GM23338 (cell line): ENCODE measurements around the gene STRIP1. TPM values are rescaled to one million over a fixed set of nuclear protein-coding genes. Genes with fewer than 3 reads are reported as not detected.

Experiments
- ATAC-seq: fragments of 200-7000 bp; cut with Tn5 transposase; 3 replicates; pipeline ENCODE4 v1.9.1; 2020
- DNase-seq: peaks from one replicate; pipeline ENCODE4 v3.0.0-alpha.2; 2015; ENCODE audit warnings: low spot score
- H2AFZ ChIP-seq: fragments of 200-600 bp; sonication (generic); 2 replicates; pipeline ENCODE4 v1.8.0; 2016; ENCODE audit warnings: antibody characterized with exemption, mild to moderate bottlenecking, moderate library complexity
- H3F3A ChIP-seq: fragments of 200-600 bp; sonication (generic); replicated peaks from 2 replicates; pipeline ENCODE4 v1.8.0; 2017; ENCODE audit warnings: antibody characterized with exemption, mixed run types, low read depth
- H3K27ac ChIP-seq: fragments of 200-600 bp; sonication (generic); 2 replicates; pipeline ENCODE4 v1.6.1; 2016; ENCODE audit warnings: low read depth
- H3K27me3 ChIP-seq: fragments of 200-600 bp; sonication (generic); 2 replicates; pipeline ENCODE4 v1.8.0; 2016; ENCODE audit warnings: mild to moderate bottlenecking, mixed run types, moderate library complexity; ENCODE audit not compliant: insufficient read depth
- H3K36me3 ChIP-seq: fragments of 200-600 bp; sonication (generic); 2 replicates; pipeline ENCODE4 v1.8.0; 2016; ENCODE audit warnings: mild to moderate bottlenecking; ENCODE audit not compliant: insufficient read depth
- H3K4me1 ChIP-seq: fragments of 200-600 bp; sonication (generic); 2 replicates; pipeline ENCODE4 v1.8.0; 2016; ENCODE audit warnings: mild to moderate bottlenecking, moderate library complexity; ENCODE audit not compliant: insufficient read depth
- H3K4me2 ChIP-seq: fragments of 200-600 bp; sonication (generic); 2 replicates; pipeline ENCODE4 v1.7.1; 2017; ENCODE audit warnings: mixed run types
- H3K4me3 ChIP-seq: fragments of 200-600 bp; sonication (generic); 2 replicates; pipeline ENCODE4 v1.6.1; 2016; ENCODE audit warnings: mixed run types
- H3K79me2 ChIP-seq: fragments of 200-600 bp; sonication (generic); replicated peaks from 2 replicates; pipeline ENCODE4 v1.8.0; 2017; ENCODE audit warnings: mild to moderate bottlenecking; ENCODE audit not compliant: insufficient read depth
- H3K9me2 ChIP-seq: fragments of 200-600 bp; sonication (generic); 2 replicates; pipeline ENCODE4 v1.8.0; 2017; ENCODE audit not compliant: insufficient read depth
- H4K20me1 ChIP-seq: fragments of 200-600 bp; sonication (generic); replicated peaks from 2 replicates; pipeline ENCODE4 v1.8.0; 2017; ENCODE audit warnings: mild to moderate bottlenecking; ENCODE audit not compliant: insufficient read depth
- H3K27ac Mint-ChIP-seq: 2 replicates; pipeline ENCODE4 v1.8.0; 2020; ENCODE audit warnings: inconsistent platforms, mild to moderate bottlenecking, moderate library complexity, mixed read lengths
- H3K27me3 Mint-ChIP-seq: 3 replicates; pipeline ENCODE4 v1.8.0; 2022; ENCODE audit warnings: low read depth, mild to moderate bottlenecking, moderate library complexity, mixed read lengths, inconsistent platforms; ENCODE audit not compliant: insufficient read depth, poor library complexity
- H3K36me3 Mint-ChIP-seq: 3 replicates; pipeline ENCODE4 v1.8.0; 2021; ENCODE audit warnings: low read depth, mild to moderate bottlenecking, inconsistent platforms, moderate library complexity, mixed read lengths
- H3K4me1 Mint-ChIP-seq: 3 replicates; pipeline ENCODE4 v1.8.0; 2020; ENCODE audit warnings: mild to moderate bottlenecking, inconsistent platforms, mixed read lengths
- H3K4me3 Mint-ChIP-seq: 3 replicates; pipeline ENCODE4 v1.8.0; 2021; ENCODE audit warnings: moderate library complexity, mild to moderate bottlenecking, inconsistent platforms, mixed read lengths
- H3K9me3 Mint-ChIP-seq: 3 replicates; pipeline ENCODE4 v1.8.0; 2020; ENCODE audit warnings: moderate library complexity, mild to moderate bottlenecking, inconsistent platforms, mixed read lengths
- CREB1 ChIP-seq: fragments of 250-450 bp; sonication (Bioruptor Pico); IDR thresholded peaks from 2 replicates; pipeline ENCODE4 v1.5.0; 2020; ENCODE audit warnings: low read depth, mild to moderate bottlenecking, moderate library complexity
- CTCF ChIP-seq, 2 experiments: fragments of 200-600 bp in 1 of 2; sonication (generic) in 1 of 2; conservative IDR thresholded peaks; 2 replicates each; pipeline versions ENCODE4 v1.5.1 to v1.6.1; 2016 to 2017; ENCODE audit warnings: antibody characterized with exemption in 2 of 2, low read depth in 2 of 2, mild to moderate bottlenecking in 2 of 2, moderate library complexity in 1 of 2
- ETS1 ChIP-seq: IDR thresholded peaks from 2 replicates; pipeline ENCODE4 v1.6.1; 2016; ENCODE audit warnings: antibody characterized with exemption
- EZH2 ChIP-seq: fragments of 200-600 bp; sonication (generic); IDR thresholded peaks from one replicate; pipeline ENCODE4 v1.8.0; 2017; ENCODE audit warnings: antibody characterized with exemption, mild to moderate bottlenecking, low read depth; ENCODE audit not compliant: unreplicated experiment
- EZH2phosphoT487 ChIP-seq: fragments of 200-600 bp; sonication (generic); IDR thresholded peaks from one replicate; pipeline ENCODE4 v1.8.1; 2018; ENCODE audit warnings: antibody characterized with exemption; ENCODE audit not compliant: unreplicated experiment
- JUNB ChIP-seq: IDR thresholded peaks from one replicate; pipeline ENCODE4 v1.6.1; 2016; ENCODE audit warnings: antibody characterized with exemption; ENCODE audit not compliant: unreplicated experiment
- NANOG ChIP-seq: IDR thresholded peaks from 2 replicates; pipeline ENCODE4 v1.6.1; 2016; ENCODE audit warnings: antibody characterized with exemption, borderline replicate concordance
- POLR2AphosphoS5 ChIP-seq: IDR thresholded peaks from 2 replicates; pipeline ENCODE4 v1.6.1; 2016; ENCODE audit warnings: antibody characterized with exemption, low read depth
- REST ChIP-seq: IDR thresholded peaks from one replicate; pipeline ENCODE4 v1.6.1; 2018; ENCODE audit warnings: antibody characterized with exemption; ENCODE audit not compliant: unreplicated experiment
- STAT1 ChIP-seq: IDR thresholded peaks from one replicate; pipeline ENCODE4 v1.6.1; 2016; ENCODE audit warnings: antibody characterized with exemption; ENCODE audit not compliant: unreplicated experiment
- ZNF114 ChIP-seq: fragments of 250-450 bp; sonication (Bioruptor Pico); IDR thresholded peaks from 2 replicates; pipeline ENCODE4 v1.5.0; 2020; ENCODE audit warnings: mild to moderate bottlenecking, moderate library complexity
- ZNF331 ChIP-seq: fragments of 250-450 bp; sonication (Bioruptor Pico); IDR thresholded peaks from 2 replicates; pipeline ENCODE4 v1.5.0; 2020; ENCODE audit warnings: low read depth, mild to moderate bottlenecking, moderate library complexity
- ZNF462 ChIP-seq: fragments of 250-450 bp; sonication (Bioruptor Pico); IDR thresholded peaks from 2 replicates; pipeline ENCODE4 v1.5.0; 2020; ENCODE audit warnings: mild to moderate bottlenecking, moderate library complexity
- polyA plus RNA-seq: library from polyadenylated mRNA; unstranded; fragments of >200 nt; fragmentation: Nextera tagmentation; extraction: Ambion mirVana; gene quantifications from 2 replicates; pipeline ENCODE4 v1.2.1, GENCODE V29; 2016
- total RNA-seq: library from RNA; depleted of rRNA; stranded (reverse); fragments of >200 nt; shearing (Covaris generic); gene quantifications from 2 replicates; pipeline ENCODE4 v1.2.3, GENCODE V29; 2014

The STRIP1 gene
- total and polyA plus RNA-seq, 2 experiments from 2014 or later = 17.2 to 50.6 TPM

GRCh38 chr1:110064576-110065337 lies 30.3 kb downstream of the STRIP1 start:
- Mint-ChIP-seq H3K27me3 (peaks cover 65% of the 10 kb centered on the region), H3K4me3 (no peak overlapping the region), H3K27ac (no peak overlapping the region), H3K4me1 (peaks cover 5% of the 10 kb centered on the region), H3K9me3 (peaks cover 3% of the 10 kb centered on the region; the same call in 1 of the 3 replicates), H3K36me3 (peaks cover 13% of the 10 kb centered on the region)
- Histone ChIP-seq H3K79me2 (no peaks in the 10 kb centered on the region), H3K4me3 (no peak overlapping the region), H3F3A (0 out of 2 replicates have a peak, but pooled peaks cover 4% of the 10 kb centered on the region), H2AFZ (no peak overlapping the region), H4K20me1 (peaks cover 2% of the 10 kb centered on the region; the same call in 1 of the 2 replicates), H3K36me3 (no peaks in the 10 kb centered on the region), H3K4me2 (no peak overlapping the region), H3K27me3 (peaks cover 57% of the 10 kb centered on the region), H3K9me2 (no peaks in the 10 kb centered on the region), H3K4me1 (peaks cover 11% of the 10 kb centered on the region; the same call in 1 of the 2 replicates), H3K27ac (no peak overlapping the region)
- no peak for DNase-seq
- no peak for ATAC-seq
- no peak for TF ChIP-seq JUNB
- TF ChIP-seq POLR2AphosphoS5 = no peak
- TF ChIP-seq EZH2phosphoT487 = no peak
- TF ChIP-seq EZH2 = no peak
- TF ChIP-seq ZNF331 (CRISPR knock-in tag) = no peak
- TF ChIP-seq ZNF114 (CRISPR knock-in tag) = no peak
- no peak for TF ChIP-seq ZNF462 (CRISPR knock-in tag)
- no peak for TF ChIP-seq NANOG
- no peak for TF ChIP-seq REST
- no peak for TF ChIP-seq STAT1
- no peak for TF ChIP-seq CTCF (conservative IDR thresholded peaks at IDR 0.05; ENCODE audit: low read depth in 2 of 2)
- no peak for TF ChIP-seq ETS1
- TF ChIP-seq CREB1 (CRISPR knock-in tag) = no peak
